HG02943 (cell line): ENCODE measurements around the gene SLC35B3.
"Not testable (repeated sequence)": the region's sequence is repeated elsewhere in the genome, so short reads cannot be mapped to it uniquely, and the experiment has no call there.

ENCODE experiments used
- ATAC-seq: cut with Tn5 transposase; IDR thresholded peaks from one replicate; pipeline ENCODE4 v1.9.1; 2021; ENCODE audit warnings: mild to moderate bottlenecking, low read depth, moderate library complexity; ENCODE audit not compliant: unreplicated experiment

SLC35B3 gene

DNA sequence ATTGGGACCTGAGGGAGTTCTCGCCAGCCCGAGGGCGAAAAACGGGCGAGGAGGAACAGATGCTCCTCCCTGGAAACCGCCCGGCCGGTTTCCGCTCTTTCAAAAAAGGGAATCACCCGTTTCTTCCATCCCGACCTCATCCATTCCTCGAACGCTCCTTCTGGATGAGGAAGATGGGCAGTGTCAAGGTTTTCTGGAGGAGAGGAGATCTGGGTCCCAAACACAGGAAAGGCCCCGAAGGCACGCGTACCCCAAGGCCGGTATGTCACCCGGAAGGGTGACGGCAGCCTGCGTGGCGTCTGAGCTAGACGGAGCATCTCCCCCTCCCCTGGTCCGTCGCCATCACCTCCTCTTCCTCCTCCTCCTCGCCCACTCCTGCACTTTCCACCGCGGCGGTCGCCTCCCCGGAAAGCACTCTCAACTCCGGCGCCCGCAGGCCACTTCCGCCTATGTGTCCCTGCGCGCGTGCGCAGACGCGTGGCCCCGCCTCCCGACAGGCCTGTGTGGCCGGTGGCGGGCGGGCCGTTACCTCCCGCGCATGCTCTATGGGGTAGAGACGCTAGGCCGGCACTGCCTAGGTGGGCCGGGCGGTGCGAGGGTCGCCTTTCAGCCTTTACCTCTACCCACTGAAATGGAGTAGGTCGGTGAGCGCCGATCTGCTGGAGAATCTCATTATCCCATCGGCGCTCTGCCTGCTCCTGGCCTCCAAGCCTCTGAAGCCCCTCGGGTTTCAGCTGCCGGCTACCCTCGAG lies at the start of gene SLC35B3:
Gene SLC35B3, minus strand, starts transcription at position 453 of the 752 bp plus-strand sequence.
- ATAC-seq = peak; percentile 96

DNA sequence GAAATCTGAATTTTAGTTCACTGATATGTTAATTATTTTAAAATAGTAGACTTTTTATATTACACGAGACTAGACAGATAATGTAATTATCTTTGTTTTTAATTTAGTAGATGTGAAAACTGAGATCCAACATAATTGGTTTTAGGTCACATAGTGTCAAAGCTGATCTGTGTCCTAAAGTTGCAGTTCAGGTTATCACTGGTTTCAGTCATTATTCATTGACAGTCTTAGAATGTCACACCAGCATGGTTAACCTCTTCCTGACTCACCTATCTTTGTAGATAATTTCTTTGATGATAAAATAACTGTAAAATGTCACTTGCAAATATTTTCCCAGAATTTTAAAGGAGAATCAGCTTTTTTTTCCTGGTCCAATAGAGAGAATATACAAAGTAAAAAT lies 48.3 kb upstream of the SLC35B3 start:
- ATAC-seq = no peak

DNA sequence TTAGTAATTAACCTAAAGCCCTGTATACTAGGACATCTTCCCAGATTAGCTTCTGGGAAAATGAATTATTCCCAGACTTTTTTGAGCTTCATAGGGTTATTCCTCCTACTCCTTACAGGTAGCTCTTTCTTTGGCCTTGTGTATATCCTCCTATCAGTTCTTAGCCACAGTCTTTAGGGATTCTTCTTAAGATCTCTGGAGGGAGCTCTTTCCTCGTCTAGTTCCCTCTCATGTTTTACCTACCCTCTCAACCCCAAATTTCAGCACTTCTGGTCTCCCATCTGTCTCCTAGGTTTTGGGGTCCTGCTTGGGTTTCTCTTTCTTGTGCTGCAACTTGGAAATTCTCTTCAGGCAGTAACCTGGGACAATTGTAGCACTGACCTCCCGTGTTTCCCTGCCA lies 46.4 kb upstream of the SLC35B3 start:
- peak; percentile 72 for ATAC-seq

GRCh38 chr6:8478418-8478817 lies 43.1 kb upstream of the SLC35B3 start:
- no peak for ATAC-seq

DNA sequence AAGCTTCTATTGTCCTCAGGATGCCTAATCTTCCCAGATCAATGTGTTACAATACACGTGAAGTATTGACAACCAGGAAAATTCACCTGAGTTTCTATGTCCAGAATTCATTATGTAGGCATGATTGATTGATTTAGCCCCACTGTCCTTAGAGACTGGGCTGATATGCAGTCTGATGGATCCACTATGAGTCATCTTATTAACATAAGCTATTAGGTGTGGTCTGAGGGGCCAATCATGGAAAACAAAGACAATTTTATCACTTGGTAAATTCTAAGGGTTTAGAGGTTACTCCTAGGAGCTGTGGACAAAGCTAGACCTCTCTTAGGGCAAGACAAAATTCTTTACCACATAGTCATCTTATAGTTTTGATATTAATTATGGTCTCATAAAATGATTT lies 41.3 kb upstream of the SLC35B3 start:
- no peak for ATAC-seq

DNA sequence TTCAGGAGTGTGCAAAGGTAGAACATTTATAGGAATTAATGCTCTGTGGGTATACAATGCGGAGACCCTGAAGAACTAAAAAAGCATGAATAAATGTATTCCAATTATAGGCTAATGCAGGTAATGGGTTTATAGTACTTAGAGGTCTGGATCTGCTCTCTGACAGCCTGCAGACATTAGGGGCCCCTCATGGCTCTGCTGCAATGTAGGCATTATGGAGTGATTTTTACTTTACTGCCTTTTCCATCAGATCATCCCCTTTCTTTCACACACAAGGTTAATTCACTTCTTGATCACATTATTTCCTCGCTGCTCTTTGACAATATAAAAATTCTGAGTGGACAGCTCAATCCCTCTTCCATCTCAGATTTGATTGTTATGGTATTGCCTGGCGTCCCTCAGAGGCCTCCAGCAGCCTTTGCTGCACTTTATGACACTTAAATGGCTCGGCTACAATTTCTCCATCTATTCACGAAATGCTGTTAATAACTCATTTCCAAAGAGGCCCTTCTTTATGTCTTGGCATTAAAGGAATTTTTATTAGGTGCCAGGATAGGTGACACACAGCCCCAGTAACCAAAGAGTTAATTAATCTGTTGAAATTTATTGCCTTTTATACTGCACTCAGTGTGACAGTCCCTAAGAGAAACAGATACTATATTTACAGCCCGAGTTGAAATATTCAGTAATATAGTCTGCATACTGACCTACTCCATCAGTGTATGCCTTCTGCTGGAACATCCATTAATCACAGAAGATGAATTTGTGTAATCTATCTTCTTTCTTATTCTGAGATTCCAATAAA lies 33.4 kb upstream of the SLC35B3 start:
- ATAC-seq = no peak

- ATAC-seq = no peak
Measured at GRCh38 chr6:8462694-8463093, 27.3 kb upstream of the SLC35B3 start.

DNA sequence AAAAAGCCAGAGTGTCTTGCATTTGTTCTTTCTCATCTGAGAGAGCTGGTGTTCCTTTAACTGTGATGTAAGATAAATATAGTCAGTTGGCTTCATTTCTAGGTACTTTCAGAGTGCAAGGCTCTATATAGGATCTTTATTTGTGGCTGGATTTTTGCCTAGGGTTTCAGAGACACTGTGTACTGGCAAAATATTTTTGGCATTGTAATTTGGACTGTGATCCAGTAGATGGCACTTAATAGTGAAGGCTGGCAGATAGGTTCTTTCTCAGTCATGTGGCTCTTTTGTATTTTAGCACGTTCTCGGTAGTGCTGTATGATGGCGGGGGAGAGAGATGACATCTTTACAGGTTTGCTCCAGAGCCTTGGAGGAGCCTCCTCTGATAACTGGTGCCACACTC lies 26.8 kb upstream of the SLC35B3 start:
- ATAC-seq = no peak

GRCh38 chr6:8446391-8446790 lies 11.0 kb upstream of the SLC35B3 start:
- ATAC-seq = no peak

GRCh38 chr6:8445930-8446329 lies 10.6 kb upstream of the SLC35B3 start:
- ATAC-seq = not testable (repeated sequence)

GRCh38 chr6:8442150-8442549 lies 6.8 kb upstream of the SLC35B3 start:
- no peak for ATAC-seq

- no peak for ATAC-seq
Measured at GRCh38 chr6:8441452-8441851, 6.1 kb upstream of the SLC35B3 start.

GRCh38 chr6:8439601-8440268 lies 4.4 kb upstream of the SLC35B3 start:
- ATAC-seq = no peak

DNA sequence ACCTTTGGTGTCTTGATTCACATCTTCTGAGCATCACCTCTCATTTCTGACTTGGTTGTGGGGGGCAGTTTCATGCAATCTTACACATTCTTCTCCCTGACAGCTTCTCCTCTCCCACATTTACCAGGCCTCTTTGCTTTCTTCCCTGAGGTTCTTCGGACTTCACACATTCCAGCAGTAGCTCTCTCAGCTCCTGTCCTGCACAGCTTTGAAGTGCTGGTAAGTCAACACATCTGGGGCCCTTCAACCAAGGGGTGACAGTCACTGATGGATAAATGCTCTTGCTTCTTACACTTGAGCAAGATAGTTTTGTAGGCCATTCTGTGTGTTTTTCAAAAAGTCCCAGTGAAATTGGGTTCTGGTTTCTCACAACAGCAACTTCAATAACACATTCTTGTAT lies 2.5 kb upstream of the SLC35B3 start:
- ATAC-seq = no peak

- no peak for ATAC-seq
Measured at GRCh38 chr6:8436966-8437365, 1.6 kb upstream of the SLC35B3 start.

DNA sequence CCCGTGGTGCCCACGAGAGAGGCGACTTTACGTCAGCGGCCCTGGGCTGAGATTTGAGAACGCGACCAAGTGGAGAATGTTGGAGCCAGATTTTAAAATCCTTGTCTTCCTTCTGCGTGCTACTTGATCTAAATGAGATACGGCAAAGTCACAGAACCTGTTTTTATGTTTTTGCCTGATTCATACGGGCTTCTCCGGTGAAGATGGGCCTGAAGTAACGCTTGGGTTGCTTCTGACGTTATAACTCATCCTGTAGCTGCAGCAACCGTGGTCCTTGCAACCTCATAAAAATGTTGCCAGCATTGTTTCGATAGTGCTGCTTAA lies 462 bp upstream of the SLC35B3 start:
- ATAC-seq = peak; percentile 2

GRCh38 chr6:8434727-8435092 lies 635 bp downstream of the SLC35B3 start:
- peak; percentile 19 for ATAC-seq

- ATAC-seq = no peak
Measured at GRCh38 chr6:8432614-8433013, 2.7 kb downstream of the SLC35B3 start.

DNA sequence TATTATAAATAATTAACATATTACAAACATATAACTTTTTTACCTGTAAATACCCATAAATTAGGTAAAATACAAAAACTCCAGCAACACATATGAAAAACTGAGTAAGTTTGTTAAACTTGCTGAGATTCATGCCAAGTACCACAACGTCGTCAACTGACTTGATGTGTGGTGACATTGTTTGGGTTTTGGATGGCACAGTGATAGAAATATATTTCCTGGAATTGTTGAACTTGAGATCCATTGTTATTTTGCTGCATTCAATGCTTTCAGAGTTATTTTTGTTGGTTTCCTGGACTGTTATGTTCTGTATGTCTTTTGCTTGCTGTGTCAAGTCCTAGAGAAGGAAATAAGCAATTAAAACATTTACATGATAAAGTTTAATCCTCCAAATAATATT lies 5.5 kb downstream of the SLC35B3 start:
- no peak for ATAC-seq

DNA sequence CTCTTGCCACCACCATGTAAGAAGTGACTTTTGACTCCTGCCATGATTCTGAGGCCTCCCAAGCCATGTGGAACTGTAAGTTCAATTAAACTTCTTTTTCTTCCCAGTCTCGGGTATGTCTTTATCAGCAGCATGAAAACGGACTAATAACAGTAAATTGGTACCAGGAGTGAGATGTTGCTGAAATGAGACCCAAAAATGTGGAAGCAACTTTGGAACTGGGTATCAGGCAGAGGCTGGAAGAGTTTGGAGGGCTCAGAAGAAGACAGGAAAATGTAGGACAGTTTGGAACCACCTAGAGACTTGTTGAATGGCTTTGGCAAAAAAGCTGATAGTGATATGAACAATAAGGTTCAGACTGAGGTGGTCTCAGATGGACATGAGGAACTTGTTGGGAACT lies 8.8 kb downstream of the SLC35B3 start:
- not testable (repeated sequence) for ATAC-seq

- ATAC-seq = no peak
Measured at GRCh38 chr6:8420031-8420588, 15.2 kb downstream of the SLC35B3 start.
